OCI-LY7 (cell line): Measurements from ENCODE around the gene VTI1A. TPM values are rescaled to one million over a fixed set of nuclear protein-coding genes. Genes with fewer than 3 reads are reported as not detected.

Experiments used
- BruUV-seq: library from RNA; stranded (reverse); fragments of 400-500 nt; replicated peaks from 2 replicates; lab custom pipeline; 2021; lab: Mats Ljungman, UMichigan
- CTCF ChIA-PET: fragments of 300-600 bp; sonication (Branson Sonifier 250); formaldehyde crosslinking; loops from one replicate; lab custom pipeline; 2022; ENCODE audit warnings: antibody characterized with exemption; ENCODE audit not compliant: unreplicated experiment; lab: Charles Lee
- POLR2A ChIA-PET: fragments of 300-600 bp; sonication (Branson Sonifier 250); formaldehyde crosslinking; loops from one replicate; lab custom pipeline; 2022; ENCODE audit warnings: antibody characterized with exemption; lab: Charles Lee
- DNase-seq: peaks from one replicate; pipeline ENCODE4 v3.0.0-alpha.2; 2015; ENCODE audit warnings: low spot score
- H2AFZ ChIP-seq: fragments of 200-600 bp; sonication (generic), shearing (Covaris generic); 2 replicates; pipeline ENCODE4 v1.6.1; 2014; ENCODE audit warnings: mild to moderate bottlenecking, antibody characterized with exemption, low read length, moderate library complexity
- H3K27ac ChIP-seq: fragments of 200-600 bp; sonication (generic); 2 replicates; pipeline ENCODE4 v1.5.1; 2014; ENCODE audit warnings: mixed run types, low read depth, mild to moderate bottlenecking, moderate library complexity, low read length, inconsistent platforms; ENCODE audit not compliant: poor library complexity, severe bottlenecking
- H3K36me3 ChIP-seq: fragments of 200-600 bp; sonication (generic); 2 replicates; pipeline ENCODE4 v1.6.1; 2014; ENCODE audit warnings: mild to moderate bottlenecking, antibody characterized with exemption, low read length, moderate library complexity, mixed read lengths; ENCODE audit not compliant: insufficient read depth
- H3K4me1 ChIP-seq: fragments of 200-600 bp; sonication (generic); 2 replicates; pipeline ENCODE4 v1.5.1; 2014; ENCODE audit warnings: mild to moderate bottlenecking, low read length; ENCODE audit not compliant: insufficient read depth, poor library complexity, severe bottlenecking
- H3K4me2 ChIP-seq: fragments of 200-600 bp; sonication (generic); 2 replicates; pipeline ENCODE4 v1.6.1; 2014; ENCODE audit warnings: mild to moderate bottlenecking, low read length
- H3K4me3 ChIP-seq: fragments of 200-600 bp; sonication (generic); 2 replicates; pipeline ENCODE4 v1.5.1; 2014; ENCODE audit warnings: mild to moderate bottlenecking, low read depth, low read length; ENCODE audit not compliant: poor library complexity, severe bottlenecking
- H3K79me2 ChIP-seq: fragments of 200-600 bp; sonication (generic); 2 replicates; pipeline ENCODE4 v1.6.1; 2016; ENCODE audit warnings: low read depth, mild to moderate bottlenecking, low read length, moderate library complexity, mixed read lengths; ENCODE audit not compliant: insufficient read depth
- H3K9me2 ChIP-seq: fragments of 200-600 bp; sonication (generic); 2 replicates; pipeline ENCODE4 v1.6.1; 2016; ENCODE audit warnings: mild to moderate bottlenecking, low read length, mixed read lengths; ENCODE audit not compliant: insufficient read depth
- H3K9me3 ChIP-seq: fragments of 200-600 bp; sonication (generic); 2 replicates; pipeline ENCODE4 v1.6.1; 2014; ENCODE audit warnings: mild to moderate bottlenecking, mixed run types, low read length, mixed read lengths
- H4K20me1 ChIP-seq: fragments of 200-600 bp; sonication (generic); 2 replicates; pipeline ENCODE4 v1.6.1; 2014; ENCODE audit warnings: mild to moderate bottlenecking, antibody characterized with exemption, low read length, moderate library complexity, mixed read lengths; ENCODE audit not compliant: insufficient read depth
- EZH2phosphoT487 ChIP-seq: fragments of 200-600 bp; sonication (generic); IDR thresholded peaks from 2 replicates; pipeline ENCODE4 v1.6.1; 2018; ENCODE audit warnings: low read depth, borderline replicate concordance, mild to moderate bottlenecking, mixed run types, antibody characterized with exemption, low read length, moderate library complexity, mixed read lengths
- intact Hi-C: fragments of 100-400 bp; cut with micrococcal nuclease; formaldehyde crosslinking; loops from one replicate; pipeline ENCODE4 v1.10.0; 2022; ENCODE audit not compliant: unreplicated experiment
- total RNA-seq, 2 experiments: library from RNA; depleted of rRNA in 1 of 2; stranded (reverse); fragments of >200 nt in 1 of 2; shearing (Covaris generic) in 1 of 2; gene quantifications; 2 replicates each; pipeline ENCODE4 v1.2.3, GENCODE V29; 2014 to 2022
- TF ChIP-seq, protein P1 (sequence below): fragments of 200-600 bp; sonication (generic); conservative IDR thresholded peaks from 2 replicates; pipeline ENCODE4 v1.5.1; 2014; ENCODE audit warnings: mild to moderate bottlenecking, antibody characterized with exemption, low read length, moderate library complexity, mixed read lengths

The VTI1A gene
- total RNA-seq, 2 experiments from 2014 or later = 39.4 to 45.2 TPM

DNA sequence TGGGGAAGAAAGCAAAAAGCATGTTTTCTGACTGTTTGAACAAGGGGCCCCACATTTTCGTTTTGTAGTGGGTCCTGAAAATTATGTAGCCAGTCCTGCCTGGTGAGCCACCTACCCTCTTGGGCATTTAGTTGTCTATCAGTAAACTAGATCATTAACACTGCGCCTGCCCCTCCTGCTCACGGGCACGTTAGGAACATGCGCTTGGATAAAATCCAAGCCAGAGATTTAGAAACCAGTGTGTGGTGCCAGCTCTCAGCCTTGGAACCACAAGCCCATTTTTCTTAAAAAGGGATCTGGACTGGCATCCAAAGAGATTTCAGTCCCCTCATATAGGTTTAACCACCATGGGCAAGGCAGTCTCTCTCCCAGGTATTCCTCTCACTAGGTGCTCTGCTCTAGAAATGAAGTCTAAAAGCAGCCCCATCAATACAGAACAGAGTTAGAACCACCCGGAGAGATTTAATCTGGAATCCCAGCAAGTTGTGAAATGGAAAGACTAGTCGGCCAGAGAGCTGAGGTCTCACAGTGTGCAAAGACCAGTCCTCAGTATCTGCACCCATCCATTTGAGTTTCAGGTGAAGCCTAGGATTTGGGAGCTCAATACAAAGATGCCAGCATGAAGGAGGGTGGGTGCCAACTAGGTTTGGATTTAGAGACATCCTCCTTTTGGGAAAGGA lies 379.1 kb downstream of the VTI1A start:
- DNase-seq = no peak
- Histone ChIP-seq H2AFZ (no peak overlapping the region), H3K27ac (no peak overlapping the region), H3K9me3 (no peaks in the 10 kb centered on the region), H4K20me1 (no peaks in the 10 kb centered on the region), H3K4me1 (no peaks in the 10 kb centered on the region), H3K4me3 (no peak overlapping the region), H3K4me2 (no peak overlapping the region), H3K36me3 (no peaks in the 10 kb centered on the region), H3K9me2 (no peaks in the 10 kb centered on the region), H3K79me2 (no peaks in the 10 kb centered on the region)
- ChIA-PET CTCF (no interaction called here), POLR2A (interaction anchor here (0.8 kb wide), 1 partner anchor 11 kb away, joined by 3 read pairs; no protein-coding TSS in a partner anchor)
- TF ChIP-seq, protein P1, sequence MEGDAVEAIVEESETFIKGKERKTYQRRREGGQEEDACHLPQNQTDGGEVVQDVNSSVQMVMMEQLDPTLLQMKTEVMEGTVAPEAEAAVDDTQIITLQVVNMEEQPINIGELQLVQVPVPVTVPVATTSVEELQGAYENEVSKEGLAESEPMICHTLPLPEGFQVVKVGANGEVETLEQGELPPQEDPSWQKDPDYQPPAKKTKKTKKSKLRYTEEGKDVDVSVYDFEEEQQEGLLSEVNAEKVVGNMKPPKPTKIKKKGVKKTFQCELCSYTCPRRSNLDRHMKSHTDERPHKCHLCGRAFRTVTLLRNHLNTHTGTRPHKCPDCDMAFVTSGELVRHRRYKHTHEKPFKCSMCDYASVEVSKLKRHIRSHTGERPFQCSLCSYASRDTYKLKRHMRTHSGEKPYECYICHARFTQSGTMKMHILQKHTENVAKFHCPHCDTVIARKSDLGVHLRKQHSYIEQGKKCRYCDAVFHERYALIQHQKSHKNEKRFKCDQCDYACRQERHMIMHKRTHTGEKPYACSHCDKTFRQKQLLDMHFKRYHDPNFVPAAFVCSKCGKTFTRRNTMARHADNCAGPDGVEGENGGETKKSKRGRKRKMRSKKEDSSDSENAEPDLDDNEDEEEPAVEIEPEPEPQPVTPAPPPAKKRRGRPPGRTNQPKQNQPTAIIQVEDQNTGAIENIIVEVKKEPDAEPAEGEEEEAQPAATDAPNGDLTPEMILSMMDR = no peak
- no peak for TF ChIP-seq EZH2phosphoT487
- no TSS peak for BruUV-seq
- intact Hi-C loops = no loop called here

DNA sequence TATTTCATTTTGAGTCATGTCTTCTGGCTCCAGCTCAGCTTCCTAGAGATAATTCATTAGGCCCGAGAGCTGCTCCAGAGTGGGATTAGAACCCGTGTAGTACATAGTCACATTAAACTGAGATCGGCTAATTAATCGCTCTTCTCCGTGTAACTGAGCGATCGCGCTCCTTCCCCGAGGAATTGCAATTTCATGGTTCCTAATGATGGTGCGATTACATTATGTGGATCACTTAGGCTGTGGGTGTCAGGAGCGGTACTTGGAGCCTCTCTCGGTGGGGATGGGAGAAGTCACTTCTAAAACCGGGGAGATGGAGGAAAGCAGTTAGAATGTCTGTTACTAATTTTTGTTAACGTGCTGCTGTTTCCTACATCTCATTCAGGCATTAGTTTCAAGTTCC lies 380.1 kb downstream of the VTI1A start:
- no TSS peak for BruUV-seq
- Histone ChIP-seq H3K36me3 (no peaks in the 10 kb centered on the region), H4K20me1 (no peaks in the 10 kb centered on the region), H3K4me1 (no peaks in the 10 kb centered on the region), H2AFZ (no peak overlapping the region), H3K4me2 (no peak overlapping the region), H3K9me2 (no peaks in the 10 kb centered on the region), H3K9me3 (no peaks in the 10 kb centered on the region), H3K79me2 (no peaks in the 10 kb centered on the region), H3K4me3 (no peak overlapping the region), H3K27ac (no peak overlapping the region)
- TF ChIP-seq, protein P1 = no peak
- no peak for TF ChIP-seq EZH2phosphoT487
- CTCF ChIA-PET = no interaction called here
- POLR2A ChIA-PET = interaction anchor here (0.8 kb wide), 1 partner anchor 12 kb away, joined by 3 read pairs; no protein-coding TSS in a partner anchor
- intact Hi-C loops = no loop called here
- no peak for DNase-seq

DNA sequence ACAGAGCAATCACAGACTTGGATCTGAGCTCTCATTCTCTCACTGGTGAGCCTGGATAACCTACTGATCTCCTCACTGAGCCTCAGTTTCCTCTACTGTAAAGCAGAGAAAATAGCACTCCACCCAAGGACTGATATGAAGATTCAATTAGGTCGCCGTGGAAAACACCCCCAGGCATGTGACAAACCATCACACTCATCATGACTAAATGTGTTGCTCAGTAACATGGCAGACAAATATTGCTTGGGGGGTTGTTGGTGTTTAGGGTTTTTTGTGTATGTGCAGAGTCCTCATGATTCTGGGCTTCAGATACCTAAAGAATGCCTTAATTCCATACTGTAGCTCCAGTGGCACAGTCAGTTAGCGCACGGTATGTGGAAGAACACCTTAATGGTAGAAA lies 380.9 kb downstream of the VTI1A start:
- ChIA-PET POLR2A (no interaction called here), CTCF (no interaction called here)
- Histone ChIP-seq H3K36me3 (no peaks in the 10 kb centered on the region), H3K4me3 (no peak overlapping the region), H3K4me2 (no peak overlapping the region), H3K4me1 (no peaks in the 10 kb centered on the region), H3K9me3 (no peaks in the 10 kb centered on the region), H3K79me2 (no peaks in the 10 kb centered on the region), H3K9me2 (no peaks in the 10 kb centered on the region), H4K20me1 (no peaks in the 10 kb centered on the region), H3K27ac (no peak overlapping the region), H2AFZ (no peak overlapping the region)
- no TSS peak for BruUV-seq
- intact Hi-C loops = no loop called here
- TF ChIP-seq, protein P1 = no peak
- no peak for TF ChIP-seq EZH2phosphoT487
- DNase-seq = no peak
